Measurements from ENCODE around the gene FBXL13.
A peak's percentile ranks its signal among the peaks of the same experiment; 100 is the strongest.

FBXL13 gene

GRCh38 chr7:102896585-102896984 lies 178.0 kb downstream of the FBXL13 start:
- no peak for DNase-seq (ENCODE audit: low read depth in 2 of 2)

- no peak for DNase-seq (ENCODE audit: low read depth in 2 of 2)
Observed at GRCh38 chr7:102895602-102896001, 179.0 kb downstream of the FBXL13 start.

DNA sequence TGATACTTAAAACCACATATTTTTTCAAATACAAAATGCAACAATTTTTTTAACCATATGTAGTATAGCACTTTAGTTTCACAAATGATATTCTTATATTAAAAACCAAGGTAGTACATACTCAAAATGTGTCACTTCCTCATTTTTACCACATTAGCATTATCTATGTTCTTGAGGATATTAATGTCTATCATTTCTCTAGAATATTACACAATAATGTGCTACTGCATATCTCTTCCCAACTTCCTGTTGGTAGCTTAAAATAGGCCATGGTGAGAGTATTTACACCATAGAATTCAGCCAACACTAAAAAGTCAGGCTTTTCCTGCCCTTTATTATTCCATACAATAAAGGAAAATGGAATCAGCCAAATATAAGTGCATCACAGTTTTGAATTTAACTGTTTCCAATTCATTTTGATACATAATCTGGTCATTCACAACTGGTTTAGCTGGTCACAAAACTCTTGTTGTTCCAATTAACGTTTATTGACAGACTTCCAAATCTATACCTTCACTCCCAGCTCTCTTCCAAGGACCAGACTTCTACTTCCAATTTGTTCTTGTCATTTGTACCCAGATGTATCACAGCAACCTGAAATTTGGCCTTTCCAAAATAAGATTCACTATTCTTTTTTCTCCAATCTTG lies 181.8 kb downstream of the FBXL13 start:
- no peak for DNase-seq (ENCODE audit: low read depth in 2 of 2)

DNA sequence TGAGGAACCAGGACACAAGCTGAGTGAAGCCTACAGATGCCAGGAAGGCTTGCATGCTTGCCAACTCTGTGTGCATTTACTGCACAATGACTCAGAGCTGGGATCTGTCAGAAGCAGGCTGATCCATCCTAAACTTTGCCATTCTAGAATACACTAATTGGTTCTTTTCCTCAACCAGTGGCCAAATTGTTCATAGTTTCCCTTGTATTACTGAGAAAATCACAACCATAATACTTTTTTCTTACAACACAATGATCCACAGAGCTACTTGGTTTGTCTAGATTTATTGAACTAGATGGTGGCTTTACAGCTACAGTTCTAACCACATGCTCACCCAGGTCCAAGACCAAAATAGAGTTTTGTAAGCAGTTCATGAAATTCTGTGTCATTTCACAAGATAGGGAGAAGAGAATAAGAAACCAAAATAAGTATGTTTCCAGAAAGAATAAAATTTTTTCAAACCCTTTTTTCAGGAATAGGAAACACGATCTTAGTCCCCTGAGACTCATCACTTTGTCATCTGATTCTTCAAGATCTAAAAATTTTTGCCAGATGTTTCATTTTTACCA lies 182.8 kb downstream of the FBXL13 start:
- DNase-seq (ENCODE audit: low read depth in 2 of 2): no peak

GRCh38 chr7:102890971-102891692 lies 183.5 kb downstream of the FBXL13 start:
- DNase-seq (ENCODE audit: low read depth in 2 of 2): no peak

DNA sequence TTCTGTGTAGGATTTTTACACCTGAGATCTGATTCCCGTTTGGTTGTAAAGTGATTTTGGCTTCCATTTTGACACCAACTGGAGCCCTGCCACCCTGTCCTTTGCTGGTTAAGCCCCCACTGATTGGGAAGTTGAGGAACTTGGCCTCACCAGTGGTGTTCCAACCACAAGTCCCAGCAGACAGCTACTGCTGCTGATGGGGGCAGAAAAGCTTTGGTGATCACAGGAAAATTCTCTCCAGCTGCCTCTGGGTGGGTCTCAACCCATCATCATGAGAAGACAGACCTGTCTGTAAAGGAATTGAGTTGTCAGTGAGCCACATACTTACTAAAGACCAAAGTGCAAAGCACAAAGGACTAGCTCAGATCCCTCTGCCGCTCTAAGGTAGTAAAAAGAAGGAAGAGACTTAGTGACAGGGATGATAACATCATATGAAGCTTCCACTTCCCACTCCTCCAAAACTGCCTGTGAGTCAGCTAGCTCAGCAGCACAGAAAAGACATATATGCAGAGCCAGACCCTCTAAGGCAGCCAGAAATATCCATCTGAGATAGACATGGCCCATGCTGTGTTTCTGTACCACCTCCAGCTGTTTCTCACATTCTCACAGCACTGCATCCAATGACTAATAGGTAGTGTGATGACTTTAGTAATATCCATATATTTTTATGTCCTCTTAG lies 184.2 kb downstream of the FBXL13 start:
- DNase-seq (ENCODE audit: low read depth in 2 of 2): no peak

DNA sequence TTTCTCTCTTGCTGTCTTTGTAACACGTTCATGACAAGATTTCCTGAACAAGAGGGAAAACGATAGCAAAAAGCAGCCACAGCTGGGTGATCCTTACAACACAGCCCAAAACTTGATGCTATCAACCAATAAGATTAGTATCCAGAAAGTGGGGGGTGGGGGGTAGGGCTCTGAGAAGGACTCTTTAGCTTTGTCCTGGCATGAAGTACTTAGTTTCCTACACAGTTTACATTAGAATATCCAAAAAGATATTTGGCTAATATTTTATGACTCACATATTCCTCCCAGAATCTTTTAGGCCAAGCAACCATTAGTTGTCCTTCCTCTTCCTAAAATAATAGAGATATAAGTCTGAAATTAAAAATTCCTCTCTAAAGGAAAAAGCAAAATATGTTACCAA lies 184.7 kb downstream of the FBXL13 start:
- no peak for DNase-seq (ENCODE audit: low read depth in 2 of 2)

DNA sequence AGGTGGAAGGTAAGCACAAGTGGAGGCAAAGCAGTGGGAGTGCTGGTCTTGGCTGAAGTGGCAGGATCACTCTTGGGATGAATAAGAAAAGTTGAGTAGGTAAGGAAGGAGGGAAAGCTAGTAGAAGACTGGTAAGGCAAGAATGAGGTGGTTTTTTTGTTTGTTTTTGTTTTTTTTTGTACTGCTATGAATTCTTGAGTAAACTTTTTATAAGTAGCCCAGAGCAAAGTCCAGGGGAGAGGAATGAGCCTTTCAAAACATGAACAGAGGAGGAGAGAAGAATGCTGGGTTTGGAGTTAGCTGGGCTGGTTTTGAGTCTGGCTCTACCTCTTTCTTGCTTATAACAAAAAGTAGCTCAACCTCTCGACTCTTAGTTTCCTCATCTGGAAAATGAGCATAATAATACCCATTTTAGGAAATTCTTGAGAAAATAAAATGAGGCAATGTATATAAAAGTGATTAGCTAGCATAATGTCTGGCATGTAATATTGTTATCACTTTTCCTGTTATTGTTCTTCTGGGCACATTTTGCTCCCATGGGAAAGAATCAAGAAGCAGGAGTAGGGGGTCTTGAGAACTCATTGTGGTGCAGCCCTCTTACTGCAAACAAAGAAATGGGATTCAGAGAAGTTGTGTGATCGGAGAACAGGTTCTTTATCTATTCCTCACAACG lies 185.9 kb downstream of the FBXL13 start:
- no peak for DNase-seq (ENCODE audit: low read depth in 2 of 2)

GRCh38 chr7:102883098-102883860 lies 191.3 kb downstream of the FBXL13 start:
- DNase-seq (ENCODE audit: low read depth in 2 of 2): no peak

GRCh38 chr7:102875700-102876295 lies 198.8 kb downstream of the FBXL13 start:
- peak in 1 of 2 donors; percentile 2 for DNase-seq (ENCODE audit: low read depth in 2 of 2)

- DNase-seq (ENCODE audit: low read depth in 2 of 2): no peak
Observed at GRCh38 chr7:102874966-102875365, 199.6 kb downstream of the FBXL13 start.

GRCh38 chr7:102874166-102874829 lies 200.3 kb downstream of the FBXL13 start:
- DNase-seq (ENCODE audit: low read depth in 2 of 2): no peak

GRCh38 chr7:102873470-102874165 lies 201.0 kb downstream of the FBXL13 start:
- DNase-seq (ENCODE audit: low read depth in 2 of 2): no peak

GRCh38 chr7:102872460-102872859 lies 202.1 kb downstream of the FBXL13 start:
- DNase-seq (ENCODE audit: low read depth in 2 of 2): no peak

GRCh38 chr7:102869195-102869594 lies 205.4 kb downstream of the FBXL13 start:
- no peak for DNase-seq (ENCODE audit: low read depth in 2 of 2)

GRCh38 chr7:102866535-102867215 lies 207.9 kb downstream of the FBXL13 start:
- no peak for DNase-seq (ENCODE audit: low read depth in 2 of 2)

GRCh38 chr7:102864958-102865357 lies 209.6 kb downstream of the FBXL13 start:
- DNase-seq (ENCODE audit: low read depth in 2 of 2): no peak

DNA sequence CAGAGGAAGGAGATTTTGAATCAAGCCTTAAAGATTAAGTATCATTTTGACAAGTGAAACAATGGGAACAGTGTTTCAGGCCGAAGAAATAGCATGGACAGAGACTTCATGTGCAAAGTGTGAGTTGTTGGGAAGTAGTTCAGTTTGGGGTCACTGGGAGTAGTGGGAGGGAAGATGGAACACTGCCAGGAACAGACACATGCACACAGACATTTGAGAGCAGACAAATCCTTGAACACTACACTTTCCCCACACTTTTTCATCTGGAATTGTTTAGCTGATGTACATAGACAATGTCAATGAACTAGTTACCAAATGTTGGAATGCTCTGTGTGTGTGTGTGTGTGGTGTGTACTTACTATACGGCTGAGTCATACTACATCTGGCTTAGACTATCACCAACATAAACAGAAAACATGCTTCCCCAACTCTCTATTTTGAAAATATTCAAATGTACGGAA lies 214.2 kb downstream of the FBXL13 start:
- DNase-seq (ENCODE audit: low read depth in 2 of 2): no peak

DNA sequence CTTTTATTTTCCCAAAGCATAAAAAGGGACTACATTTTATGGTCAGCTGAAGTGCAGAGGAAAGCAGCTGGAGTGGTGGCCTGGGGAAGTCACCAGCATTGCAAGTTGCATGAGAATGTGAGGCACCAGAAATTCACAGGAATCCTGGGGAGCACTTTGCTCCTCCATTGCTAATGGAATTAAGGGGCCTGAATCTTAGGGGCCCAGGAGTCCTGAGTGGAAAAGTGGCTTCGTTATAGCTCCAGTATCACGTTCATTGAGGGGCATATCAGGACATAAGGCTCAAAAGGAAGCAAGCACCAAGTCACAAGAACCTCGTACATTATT lies 214.8 kb downstream of the FBXL13 start:
- no peak for DNase-seq (ENCODE audit: low read depth in 2 of 2)

All from stimulated activated CD4-positive, alpha-beta T cell treated with anti-CD3 and anti-CD28 coated beads, Interleukin-1b, Interleukin-23, amount 100 ng/mL, for 4 hours (primary cell).